Endodermal cell (in vitro differentiated cells): ENCODE data around the gene VIPR2. TPM values are rescaled to one million over a fixed set of nuclear protein-coding genes. Genes with fewer than 3 reads are reported as not detected.
A peak's percentile ranks its signal among the peaks of the same experiment; 100 is the strongest.

Source experiments
- DNase-seq: peaks from one replicate; pipeline ENCODE4 v3.0.0-alpha.2; 2017
- H3K27ac ChIP-seq: 2 replicates; pipeline ENCODE4 v1.5.1; 2013; ENCODE audit warnings: mild to moderate bottlenecking, low read depth, low read length, moderate library complexity
- H3K27me3 ChIP-seq: 2 replicates; pipeline ENCODE4 v1.6.1; 2013; ENCODE audit warnings: mild to moderate bottlenecking, low read length, moderate library complexity; ENCODE audit not compliant: insufficient read depth, control insufficient read depth, poor library complexity, severe bottlenecking
- H3K36me3 ChIP-seq: 2 replicates; pipeline ENCODE4 v1.7.0; 2013; ENCODE audit warnings: mild to moderate bottlenecking, low read length, moderate library complexity; ENCODE audit not compliant: control insufficient read depth, insufficient read depth
- H3K4me1 ChIP-seq: one replicate; pipeline ENCODE4 v1.7.0; 2013; ENCODE audit warnings: low read length; ENCODE audit not compliant: control insufficient read depth, insufficient read depth
- H3K4me3 ChIP-seq: 2 replicates; pipeline ENCODE4 v1.5.1; 2013; ENCODE audit warnings: mild to moderate bottlenecking, low read length, moderate library complexity
- H3K9ac ChIP-seq: 2 replicates; pipeline ENCODE4 v1.6.1; 2013; ENCODE audit warnings: mild to moderate bottlenecking, low read length, moderate library complexity; ENCODE audit not compliant: poor library complexity, severe bottlenecking; ENCODE audit errors: extremely low read depth
- H3K9me3 ChIP-seq: 2 replicates; pipeline ENCODE4 v1.6.1; 2013; ENCODE audit warnings: mild to moderate bottlenecking, low read length, moderate library complexity; ENCODE audit not compliant: control insufficient read depth
- H3K27ac Mint-ChIP-seq: 2 replicates; pipeline ENCODE4 v1.8.0; 2020; ENCODE audit warnings: mixed read lengths
- H3K27me3 Mint-ChIP-seq: 2 replicates; pipeline ENCODE4 v1.8.0; 2021; ENCODE audit warnings: mild to moderate bottlenecking, mixed read lengths; ENCODE audit not compliant: insufficient read depth
- H3K36me3 Mint-ChIP-seq: 2 replicates; pipeline ENCODE4 v1.8.0; 2020; ENCODE audit warnings: low read depth, mixed read lengths
- H3K4me1 Mint-ChIP-seq: 2 replicates; pipeline ENCODE4 v1.8.0; 2020; ENCODE audit warnings: mixed read lengths
- H3K4me3 Mint-ChIP-seq: 2 replicates; pipeline ENCODE4 v1.8.0; 2020; ENCODE audit warnings: mild to moderate bottlenecking, moderate library complexity, mixed read lengths
- H3K9me3 Mint-ChIP-seq: 2 replicates; pipeline ENCODE4 v1.8.0; 2020; ENCODE audit warnings: mild to moderate bottlenecking, mixed read lengths
- WGBS, 2 experiments: methylation state at CpG; one replicate each; pipeline versions ENCODE4 v1.1.5 to v1.1.7; 2013; ENCODE audit warnings: missing lambda C conversion rate in 2 of 2, mixed read lengths in 1 of 2; ENCODE audit not compliant: insufficient coverage in 1 of 2, insufficient read length in 1 of 2; 5-methylcytosine and 5-hydroxymethylcytosine counted together
- total RNA-seq, 2 donors: library from RNA; stranded (reverse); fragmentation: NEBNext Ultra II Directional in 1 of 2; extraction: Animal tissue kit (Norgen Biotek cat#: 25700) in 1 of 2; gene quantifications; 2 replicates in 1 of 2; 3 replicates in 1 of 2; pipeline ENCODE4 v1.2.1, GENCODE V29; 2021
- TF ChIP-seq, protein P1 (sequence below): fragments of 200-600 bp; sonication (generic); conservative IDR thresholded peaks from 2 replicates; pipeline ENCODE4 v1.5.0; 2021; ENCODE audit warnings: antibody characterized with exemption, mild to moderate bottlenecking

VIPR2 gene
- total RNA-seq, 2 donors from 2014 or later = 0.64 to 1.8 TPM

- Mint-ChIP-seq H3K27me3 (peaks cover 9% of the 10 kb centered on the region), H3K9me3 (no peaks in the 10 kb centered on the region), H3K36me3 (no peaks in the 10 kb centered on the region), H3K4me1 (peaks cover 3% of the 10 kb centered on the region), H3K27ac (no peak overlapping the region), H3K4me3 (no peak overlapping the region)
- DNase-seq = peak; percentile 58
- H3K4me1 ChIP-seq = no peaks in the 10 kb centered on the region
- H3K9ac ChIP-seq = no peak overlapping the region
- H3K36me3 ChIP-seq = no peaks in the 10 kb centered on the region
- H3K27ac ChIP-seq = no peak overlapping the region
- TF ChIP-seq, protein P1, sequence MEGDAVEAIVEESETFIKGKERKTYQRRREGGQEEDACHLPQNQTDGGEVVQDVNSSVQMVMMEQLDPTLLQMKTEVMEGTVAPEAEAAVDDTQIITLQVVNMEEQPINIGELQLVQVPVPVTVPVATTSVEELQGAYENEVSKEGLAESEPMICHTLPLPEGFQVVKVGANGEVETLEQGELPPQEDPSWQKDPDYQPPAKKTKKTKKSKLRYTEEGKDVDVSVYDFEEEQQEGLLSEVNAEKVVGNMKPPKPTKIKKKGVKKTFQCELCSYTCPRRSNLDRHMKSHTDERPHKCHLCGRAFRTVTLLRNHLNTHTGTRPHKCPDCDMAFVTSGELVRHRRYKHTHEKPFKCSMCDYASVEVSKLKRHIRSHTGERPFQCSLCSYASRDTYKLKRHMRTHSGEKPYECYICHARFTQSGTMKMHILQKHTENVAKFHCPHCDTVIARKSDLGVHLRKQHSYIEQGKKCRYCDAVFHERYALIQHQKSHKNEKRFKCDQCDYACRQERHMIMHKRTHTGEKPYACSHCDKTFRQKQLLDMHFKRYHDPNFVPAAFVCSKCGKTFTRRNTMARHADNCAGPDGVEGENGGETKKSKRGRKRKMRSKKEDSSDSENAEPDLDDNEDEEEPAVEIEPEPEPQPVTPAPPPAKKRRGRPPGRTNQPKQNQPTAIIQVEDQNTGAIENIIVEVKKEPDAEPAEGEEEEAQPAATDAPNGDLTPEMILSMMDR = no peak
- 80 to 91% methylated on average over 13 to 22 of the region's 22 CpGs for WGBS, 2 experiments
- no peaks in the 10 kb centered on the region for H3K27me3 ChIP-seq
- H3K9me3 ChIP-seq = no peaks in the 10 kb centered on the region
- H3K4me3 ChIP-seq = no peak overlapping the region
Observed at GRCh38 chr7:159027789-159028507, 116.7 kb downstream of the VIPR2 start.

- H3K27me3 Mint-ChIP-seq = peaks cover 9% of the 10 kb centered on the region
- H3K36me3 Mint-ChIP-seq = no peaks in the 10 kb centered on the region
- no peaks in the 10 kb centered on the region for H3K36me3 ChIP-seq
- H3K4me3 Mint-ChIP-seq = no peak overlapping the region
- no peak overlapping the region for H3K4me3 ChIP-seq
- DNase-seq = peak; percentile 54
- TF ChIP-seq, protein P1 = no peak
- no peak overlapping the region for H3K9ac ChIP-seq
- H3K9me3 Mint-ChIP-seq = no peaks in the 10 kb centered on the region
- H3K4me1 ChIP-seq = no peaks in the 10 kb centered on the region
- no peak overlapping the region for H3K27ac Mint-ChIP-seq
- no peaks in the 10 kb centered on the region for H3K27me3 ChIP-seq
- no peak overlapping the region for H3K27ac ChIP-seq
- whole genome bisulfite sequencing, 2 experiments = 84% methylated on average over 15 to 21 of the region's 22 CpGs
- H3K9me3 ChIP-seq = no peaks in the 10 kb centered on the region
- H3K4me1 Mint-ChIP-seq = peaks cover 3% of the 10 kb centered on the region
Observed at GRCh38 chr7:159027056-159027788, 117.4 kb downstream of the VIPR2 start.

- TF ChIP-seq, protein P1 = no peak
- Mint-ChIP-seq H3K9me3 (no peaks in the 10 kb centered on the region), H3K27me3 (peaks cover 7% of the 10 kb centered on the region), H3K36me3 (no peaks in the 10 kb centered on the region), H3K4me3 (no peak overlapping the region), H3K4me1 (peaks cover 2% of the 10 kb centered on the region), H3K27ac (no peak overlapping the region)
- Histone ChIP-seq H3K27me3 (no peaks in the 10 kb centered on the region), H3K9ac (no peak overlapping the region), H3K27ac (peak overlapping the region; percentile 54), H3K36me3 (no peaks in the 10 kb centered on the region), H3K4me3 (no peak overlapping the region), H3K4me1 (no peaks in the 10 kb centered on the region), H3K9me3 (no peaks in the 10 kb centered on the region)
- DNase-seq = peak; percentile 67
- WGBS, 2 experiments = 66 to 81% methylated on average over 27 to 33 of the region's 33 CpGs
Observed at GRCh38 chr7:159026271-159027055, 118.2 kb downstream of the VIPR2 start.
